ENCODE measurements around the gene PLEKHG3. TPM values are rescaled to one million over a fixed set of nuclear protein-coding genes. Genes with fewer than 3 reads are reported as not detected.

PLEKHG3 gene
- total and polyA plus RNA-seq, 2 of the 4 experiments (the other 2 are of a cell fraction) = 8.2 to 8.4 TPM

DNA sequence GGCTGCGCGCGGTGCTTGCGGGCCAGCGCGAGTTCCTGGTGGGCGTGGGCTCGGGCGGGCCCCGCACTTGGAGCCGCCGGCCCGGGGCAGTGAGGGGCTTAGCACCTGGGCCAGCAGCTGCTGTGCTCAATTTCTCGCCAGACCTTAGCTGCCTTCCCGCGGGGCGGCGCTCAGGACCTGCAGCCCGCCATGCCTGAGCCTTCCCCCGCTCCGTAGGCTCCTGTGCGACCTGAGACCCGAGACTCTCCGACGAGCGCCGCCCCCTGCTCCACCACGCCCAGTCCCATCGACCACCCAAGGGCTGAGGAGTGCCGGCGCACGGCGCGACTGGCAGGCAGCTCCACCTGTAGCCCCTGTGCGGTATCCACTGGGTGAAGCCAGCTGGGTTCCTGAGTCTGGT lies 46.0 kb upstream of the PLEKHG3 start:
- no peaks in the 10 kb centered on the region for H3K36me3 ChIP-seq (ENCODE audit: control insufficient read depth, insufficient read depth, low read length)
- H4K20me1 ChIP-seq (ENCODE audit: insufficient read depth, low read length) = peaks cover 3% of the 10 kb centered on the region; the same call in 1 of the 2 replicates
- H3K27ac ChIP-seq (ENCODE audit: insufficient read depth, low read length) = no peak overlapping the region
- no peak overlapping the region for H3K4ac ChIP-seq (ENCODE audit: low read depth, low read length)
- H3K4me2 ChIP-seq (ENCODE audit: low read depth, low read length) = no peak overlapping the region
- no peak overlapping the region for H4K91ac ChIP-seq (ENCODE audit: insufficient read depth, low read depth, low read length)
- DNase-seq = no peak
- H2AK5ac ChIP-seq (ENCODE audit: low read depth, low read length) = no peak overlapping the region
- no peak overlapping the region for H2BK5ac ChIP-seq (ENCODE audit: low read depth, low read length, poor library complexity, severe bottlenecking)
- in situ Hi-C loops (cut with MboI; ENCODE audit: low sequenced_read_pairs) = no loop called here
- no peak overlapping the region for H3K18ac ChIP-seq (ENCODE audit: low read depth, low read length)
- no peak overlapping the region for H3K56ac ChIP-seq (ENCODE audit: extremely low read depth, insufficient read depth, low read length)
- no peak overlapping the region for H4K5ac ChIP-seq (ENCODE audit: low read depth, low read length)
- intact Hi-C loops (cut with micrococcal nuclease) = no loop called here
- H3K9ac ChIP-seq (ENCODE audit: low read depth, low read length) = no peak overlapping the region
- no peak overlapping the region for H3K4me3 ChIP-seq (ENCODE audit: insufficient read depth, low read depth, low read length)
- POLR2A ChIA-PET (ENCODE audit: unreplicated experiment) = no interaction called here
- no peaks in the 10 kb centered on the region; the same call in 1 of the 2 replicates for H3K27me3 ChIP-seq (ENCODE audit: control insufficient read depth, insufficient read depth, low read length)
- 94% methylated on average over 18 of the region's 35 CpGs; no CpG with 5 or more reads in 1 of the 2 experiments for WGBS, 2 experiments (ENCODE audit: extremely low coverage in 2 of 2, insufficient read length in 1 of 2)
- H3K23ac ChIP-seq (ENCODE audit: low read depth, low read length) = no peak overlapping the region
- ATAC-seq (ENCODE audit: low read depth) = no peak
- CTCF ChIA-PET = no interaction called here
- H3K79me1 ChIP-seq (ENCODE audit: low read depth in 1 of 2, low read length in 2 of 2) = no peaks in the 10 kb centered on the region; a peak in 1 of 4 replicates
- H3K9me3 ChIP-seq (ENCODE audit: control insufficient read depth, insufficient read depth, low read length) = no peaks in the 10 kb centered on the region
- no peak overlapping the region for H2AFZ ChIP-seq (replicated peaks; ENCODE audit: low read length, poor library complexity)
- H4K8ac ChIP-seq (ENCODE audit: low read depth in 2 of 2, low read length in 2 of 2) = no peak overlapping the region
- TF ChIP-seq RCOR1 (IDR thresholded peaks at IDR 0.05; ENCODE audit: insufficient replicate concordance, low read length) (no peak), RAD21 (IDR thresholded peaks at IDR 0.05; ENCODE audit: low read length) (no peak), MXI1 (IDR thresholded peaks at IDR 0.05; ENCODE audit: borderline replicate concordance, low read depth, low read length) (no peak), CEBPB (IDR thresholded peaks at IDR 0.05; ENCODE audit: low read depth, low read length) (no peak), SMC3 (IDR thresholded peaks at IDR 0.05; ENCODE audit: low read depth, low read length) (no peak), BHLHE40 (IDR thresholded peaks at IDR 0.05; ENCODE audit: low read depth, low read length) (no peak), CHD1 (IDR thresholded peaks at IDR 0.05; ENCODE audit: low read depth, low read length) (no peak), USF2 (IDR thresholded peaks at IDR 0.05; ENCODE audit: low read depth, low read length) (no peak), FOS (IDR thresholded peaks at IDR 0.05; ENCODE audit: low read depth, low read length) (no peak), NFE2L2 (IDR thresholded peaks at IDR 0.05; ENCODE audit: low read depth, low read length) (no peak), POLR2A (IDR thresholded peaks at IDR 0.05; ENCODE audit: low read depth, low read length) (no peak), ELK1 (IDR thresholded peaks at IDR 0.05; ENCODE audit: borderline replicate concordance, low read depth, low read length) (no peak), MAFK (IDR thresholded peaks at IDR 0.05; ENCODE audit: low read depth, low read length) (no peak), RFX5 (IDR thresholded peaks at IDR 0.05; ENCODE audit: low read depth, low read length) (no peak)
- TF ChIP-seq, protein P1, sequence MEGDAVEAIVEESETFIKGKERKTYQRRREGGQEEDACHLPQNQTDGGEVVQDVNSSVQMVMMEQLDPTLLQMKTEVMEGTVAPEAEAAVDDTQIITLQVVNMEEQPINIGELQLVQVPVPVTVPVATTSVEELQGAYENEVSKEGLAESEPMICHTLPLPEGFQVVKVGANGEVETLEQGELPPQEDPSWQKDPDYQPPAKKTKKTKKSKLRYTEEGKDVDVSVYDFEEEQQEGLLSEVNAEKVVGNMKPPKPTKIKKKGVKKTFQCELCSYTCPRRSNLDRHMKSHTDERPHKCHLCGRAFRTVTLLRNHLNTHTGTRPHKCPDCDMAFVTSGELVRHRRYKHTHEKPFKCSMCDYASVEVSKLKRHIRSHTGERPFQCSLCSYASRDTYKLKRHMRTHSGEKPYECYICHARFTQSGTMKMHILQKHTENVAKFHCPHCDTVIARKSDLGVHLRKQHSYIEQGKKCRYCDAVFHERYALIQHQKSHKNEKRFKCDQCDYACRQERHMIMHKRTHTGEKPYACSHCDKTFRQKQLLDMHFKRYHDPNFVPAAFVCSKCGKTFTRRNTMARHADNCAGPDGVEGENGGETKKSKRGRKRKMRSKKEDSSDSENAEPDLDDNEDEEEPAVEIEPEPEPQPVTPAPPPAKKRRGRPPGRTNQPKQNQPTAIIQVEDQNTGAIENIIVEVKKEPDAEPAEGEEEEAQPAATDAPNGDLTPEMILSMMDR (conservative IDR thresholded peaks at IDR 0.05; ENCODE audit: low read depth, low read length) = no peak
- no peak overlapping the region for H2BK20ac ChIP-seq (ENCODE audit: low read depth, low read length)
- dilution Hi-C loops (cut with HindIII; ENCODE audit: low sequenced_read_pairs, unreplicated experiment) = no loop called here
- peaks cover 12% of the 10 kb centered on the region for H3K9me1 ChIP-seq (ENCODE audit: insufficient read depth, low read length)
- H3K4me1 ChIP-seq (ENCODE audit: control insufficient read depth, insufficient read depth, low read length) = peaks cover 10% of the 10 kb centered on the region
- no TSS peak for BruUV-seq (replicated peaks)
- H2BK120ac ChIP-seq (ENCODE audit: low read depth, low read length) = no peak overlapping the region
- H3K14ac ChIP-seq (replicated peaks; ENCODE audit: low read depth, low read length) = no peak overlapping the region
- no peak overlapping the region for H2AK9ac ChIP-seq (replicated peaks; ENCODE audit: low read depth, low read length, poor library complexity)
- no peak overlapping the region for H2BK15ac ChIP-seq (ENCODE audit: low read depth, low read length)
